HCT116 (cell line): Measurements from ENCODE around the gene IFI27. TPM values are rescaled to one million over a fixed set of nuclear protein-coding genes. Genes with fewer than 3 reads are reported as not detected.

Experiments used
- ATAC-seq: fragments of 200-7000 bp; cut with Tn5 transposase; 2 replicates; pipeline ENCODE4 v1.9.1; 2020; ENCODE audit warnings: mild to moderate bottlenecking, moderate library complexity
- BruUV-seq: library from RNA; stranded (reverse); fragments of 400-500 nt; replicated peaks from 2 replicates; lab custom pipeline; 2021; lab: Mats Ljungman, UMichigan
- CTCF ChIA-PET: fragments of 300-600 bp; sonication (Branson Sonifier 250); formaldehyde crosslinking; loops from one replicate; lab custom pipeline; 2021; ENCODE audit warnings: antibody characterized with exemption; lab: Charles Lee
- POLR2A ChIA-PET: fragments of 300-600, 350-600 bp; sonication (Branson Sonifier 250); formaldehyde crosslinking; loops from one replicate; lab custom pipeline; 2021; ENCODE audit warnings: antibody characterized with exemption; lab: Charles Lee
- RAD21 ChIA-PET, 2 experiments: fragments of 300-600 bp; sonication (Branson Sonifier 250); formaldehyde crosslinking; loops; one replicate each; lab custom pipeline; 2023; ENCODE audit warnings: low total read pairs in 2 of 2; ENCODE audit not compliant: uncharacterized antibody in 2 of 2, unreplicated experiment in 2 of 2, low non-redundant PET in 1 of 2; lab: Charles Lee
- DNase-seq: peaks from one replicate; pipeline ENCODE4 v3.0.0-alpha.2; 2010; ENCODE audit warnings: low read depth, low spot score
- H2AFZ ChIP-seq: fragments of 200-600 bp; shearing (Covaris generic), sonication (generic); 2 replicates; pipeline ENCODE4 v1.6.1; 2017; ENCODE audit warnings: low read depth, mixed run types, mixed read lengths, antibody characterized with exemption, low read length; ENCODE audit not compliant: poor library complexity, severe bottlenecking
- H3K27ac ChIP-seq: 2 replicates; pipeline ENCODE4 v1.5.1; 2012; ENCODE audit warnings: low read depth, low read length
- H3K27me3 ChIP-seq: fragments of 200-600 bp; sonication (generic); 2 replicates; pipeline ENCODE4 v1.6.1; 2016; ENCODE audit warnings: mixed run types, low read length, mixed read lengths; ENCODE audit not compliant: insufficient read depth
- H3K36me3 ChIP-seq, 2 experiments: fragments of 200-500 bp in 1 of 2; fragments of 200-600 bp in 1 of 2; sonication (Bioruptor generic) in 1 of 2; sonication (generic) in 1 of 2; 2 replicates each; pipeline versions ENCODE4 v1.5.1 to v1.6.1; 2014 to 2016; ENCODE audit warnings: low read length in 2 of 2, inconsistent platforms in 1 of 2, mixed read lengths in 1 of 2, mixed run types in 1 of 2; ENCODE audit not compliant: insufficient read depth in 2 of 2, control insufficient read depth in 1 of 2
- H3K4me1 ChIP-seq, 2 experiments: fragments of 200-600 bp in 1 of 2; sonication (generic) in 1 of 2; 2 replicates each; pipeline versions ENCODE4 v1.5.1 to v1.6.1; 2012 to 2017; ENCODE audit warnings: low read length in 2 of 2, inconsistent platforms in 1 of 2, mild to moderate bottlenecking in 1 of 2, mixed read lengths in 1 of 2, mixed run types in 1 of 2, moderate library complexity in 1 of 2; ENCODE audit not compliant: insufficient read depth in 2 of 2, control insufficient read depth in 1 of 2
- H3K4me2 ChIP-seq: fragments of 200-600 bp; sonication (generic); 2 replicates; pipeline ENCODE4 v1.6.1; 2017; ENCODE audit warnings: mixed run types, low read length, mixed read lengths
- H3K4me3 ChIP-seq, 2 experiments: fragments of 200-600 bp in 1 of 2; sonication (generic) in 1 of 2; replicated peaks in 1 of 2; 2 replicates each; pipeline ENCODE4 v1.5.1; 2011 to 2016; ENCODE audit warnings: low read length in 2 of 2, control low read depth in 1 of 2, low read depth in 1 of 2, mild to moderate bottlenecking in 1 of 2, mixed read lengths in 1 of 2, mixed run types in 1 of 2
- H3K79me2 ChIP-seq: fragments of 200-600 bp; sonication (generic); 2 replicates; pipeline ENCODE4 v1.6.1; 2017; ENCODE audit warnings: mild to moderate bottlenecking, mixed run types, low read length, moderate library complexity, mixed read lengths; ENCODE audit not compliant: insufficient read depth
- H3K9ac ChIP-seq: fragments of 200-600 bp; sonication (generic); 2 replicates; pipeline ENCODE4 v1.6.1; 2016; ENCODE audit warnings: low read length, mixed read lengths
- H3K9me2 ChIP-seq: fragments of 200-600 bp; sonication (generic), shearing (Covaris generic); 2 replicates; pipeline ENCODE4 v1.6.1; 2017; ENCODE audit warnings: mixed run types, mild to moderate bottlenecking, moderate library complexity; ENCODE audit not compliant: insufficient read depth
- H3K9me3 ChIP-seq, 2 experiments: fragments of 200-500 bp in 1 of 2; fragments of 200-600 bp in 1 of 2; sonication (Bioruptor generic) in 1 of 2; sonication (generic) in 1 of 2; 2 replicates each; pipeline ENCODE4 v1.6.1; 2014 to 2017; ENCODE audit warnings: low read length in 2 of 2, mixed read lengths in 2 of 2, inconsistent platforms in 1 of 2, low read depth in 1 of 2, mild to moderate bottlenecking in 1 of 2, mixed run types in 1 of 2, moderate library complexity in 1 of 2; ENCODE audit not compliant: control insufficient read depth in 1 of 2, insufficient read depth in 1 of 2
- H4K20me1 ChIP-seq: fragments of 200-600 bp; sonication (generic), shearing (Covaris generic); 2 replicates; pipeline ENCODE4 v1.6.1; 2017; ENCODE audit warnings: mixed run types, mild to moderate bottlenecking, moderate library complexity; ENCODE audit not compliant: insufficient read depth
- CTCF ChIP-seq, 3 experiments: fragments of 200-600 bp in 1 of 3; sonication (generic) in 1 of 3; IDR thresholded peaks in 2 of 3; conservative IDR thresholded peaks in 1 of 3; 2 replicates each; pipeline ENCODE4 v1.5.1; 2012 to 2017; ENCODE audit warnings: low read depth in 2 of 3, low read length in 2 of 3, antibody characterized with exemption in 1 of 3, borderline replicate concordance in 1 of 3, control low read depth in 1 of 3, mild to moderate bottlenecking in 1 of 3, mixed read lengths in 1 of 3, mixed run types in 1 of 3, moderate library complexity in 1 of 3; ENCODE audit not compliant: insufficient read depth in 1 of 3
- EZH2 ChIP-seq: fragments of 200-600 bp; sonication (generic); IDR thresholded peaks from 2 replicates; pipeline ENCODE4 v1.6.1; 2017; ENCODE audit warnings: antibody characterized with exemption, mixed run types
- EZH2phosphoT487 ChIP-seq: fragments of 200-600 bp; IDR thresholded peaks from 2 replicates; pipeline ENCODE4 v1.6.1; 2018; ENCODE audit warnings: antibody characterized with exemption, borderline replicate concordance
- FOSL1 ChIP-seq: IDR thresholded peaks from 2 replicates; pipeline ENCODE4 v1.6.1; 2012; ENCODE audit warnings: low read depth
- REST ChIP-seq: IDR thresholded peaks from 2 replicates; pipeline ENCODE4 v1.6.1; 2012; ENCODE audit warnings: low read depth
- SIN3A ChIP-seq: IDR thresholded peaks from 2 replicates; pipeline ENCODE4 v1.6.1; 2012; ENCODE audit warnings: low read depth
- SRF ChIP-seq: IDR thresholded peaks from 2 replicates; pipeline ENCODE4 v1.6.1; 2012; ENCODE audit warnings: low read depth
- TCF7L2 ChIP-seq: IDR thresholded peaks from 2 replicates; pipeline ENCODE4 v1.7.0; 2011; ENCODE audit warnings: borderline replicate concordance, inconsistent platforms; ENCODE audit not compliant: insufficient read depth, insufficient read length; ENCODE audit errors: extremely low read depth
- ZNF274 ChIP-seq: fragments of 200-500 bp; sonication (Bioruptor generic); IDR thresholded peaks from 2 replicates; pipeline ENCODE4 v1.6.1; 2014; ENCODE audit warnings: mild to moderate bottlenecking, low read depth, low read length, inconsistent platforms
- intact Hi-C: fragments of 100-400 bp; cut with micrococcal nuclease; formaldehyde crosslinking; loops from 2 replicates; pipeline ENCODE4 v1.10.0; 2022
- total RNA-seq: library from RNA; stranded (reverse); gene quantifications from one replicate; pipeline ENCODE4 v1.2.1, GENCODE V29; 2021; ENCODE audit not compliant: unreplicated experiment

Gene IFI27
- total RNA-seq, 1 experiment from 2014 or later = 3.8 TPM

- ATAC-seq = no peak
- Histone ChIP-seq H3K4me1 (no peaks in the 10 kb centered on the region; a peak in 1 of 4 replicates), H3K36me3 (no peaks in the 10 kb centered on the region), H4K20me1 (no peaks in the 10 kb centered on the region), H3K79me2 (no peaks in the 10 kb centered on the region), H2AFZ (no peak overlapping the region), H3K27me3 (no peaks in the 10 kb centered on the region), H3K27ac (no peak overlapping the region), H3K9me3 (no peaks in the 10 kb centered on the region), H3K9me2 (no peaks in the 10 kb centered on the region), H3K4me2 (no peak overlapping the region), H3K4me3 (no peak overlapping the region), H3K9ac (no peak overlapping the region)
- DNase-seq = no peak
- no TSS peak for BruUV-seq
- ChIA-PET CTCF (interaction anchor here (1.2 kb wide), 1 partner anchor 33 kb away, joined by 3 read pairs; no protein-coding TSS in a partner anchor), RAD21 (no interaction called here), POLR2A (no interaction called here)
- intact Hi-C loops = no loop called here
- no peak for TF ChIP-seq CTCF (IDR thresholded peaks at IDR 0.05 in 2 of 3, conservative IDR thresholded peaks at IDR 0.05 in 1 of 3; ENCODE audit: borderline replicate concordance in 1 of 3, insufficient read depth in 1 of 3, low read depth in 2 of 3, low read length in 2 of 3)
- no peak for TF ChIP-seq EZH2phosphoT487
- TF ChIP-seq REST = no peak
- no peak for TF ChIP-seq SIN3A
- no peak for TF ChIP-seq FOSL1
- TF ChIP-seq TCF7L2 = no peak
- TF ChIP-seq SRF = no peak
- TF ChIP-seq EZH2 = no peak
- TF ChIP-seq ZNF274 = no peak
Observed at GRCh38 chr14:94099006-94099405, 11.5 kb upstream of the IFI27 start.
